GM12892 (cell line): ENCODE results near the gene JAK1.

Experiments
- POLR2A ChIP-seq: IDR thresholded peaks from 2 replicates; pipeline ENCODE4 v1.6.1; 2011; ENCODE audit warnings: low read depth, low read length, control low read depth
- POLR2AphosphoS5 ChIP-seq: IDR thresholded peaks from 2 replicates; pipeline ENCODE4 v1.6.1; 2011; ENCODE audit warnings: low read depth, low read length, control low read depth
- TAF1 ChIP-seq: IDR thresholded peaks from 2 replicates; pipeline ENCODE4 v1.6.1; 2011; ENCODE audit warnings: low read depth, mild to moderate bottlenecking, control low read depth, low read length, borderline replicate concordance

GRCh38 chr1:64887689-64888217 lies 78.6 kb downstream of the JAK1 start:
- TF ChIP-seq POLR2A (no peak), TAF1 (no peak), POLR2AphosphoS5 (no peak)
